Mesothelial cell of epicardium (in vitro differentiated cells): ENCODE measurements around the gene ARMC5. TPM values are rescaled to one million over a fixed set of nuclear protein-coding genes. Genes with fewer than 3 reads are reported as not detected.

Source experiments
- DNase-seq, 2 experiments: peaks; one replicate each; pipeline ENCODE4 v3.0.0; 2021; ENCODE audit warnings: low spot score in 2 of 2; ENCODE audit not compliant: unreplicated experiment in 2 of 2
- H3K27ac Mint-ChIP-seq: 2 replicates; pipeline ENCODE4 v1.8.0; 2021; ENCODE audit warnings: mixed read lengths
- H3K27me3 Mint-ChIP-seq: 2 replicates; pipeline ENCODE4 v1.8.0; 2021; ENCODE audit warnings: low read depth, mixed read lengths
- H3K36me3 Mint-ChIP-seq: 2 replicates; pipeline ENCODE4 v1.8.0; 2021; ENCODE audit warnings: mixed read lengths
- H3K4me1 Mint-ChIP-seq: 2 replicates; pipeline ENCODE4 v1.8.0; 2021; ENCODE audit warnings: mixed read lengths
- H3K4me3 Mint-ChIP-seq: 2 replicates; pipeline ENCODE4 v1.8.0; 2021; ENCODE audit warnings: mild to moderate bottlenecking, moderate library complexity, mixed read lengths
- H3K9me3 Mint-ChIP-seq: 2 replicates; pipeline ENCODE4 v1.8.0; 2021; ENCODE audit warnings: mixed read lengths
- CTCF ChIP-seq: fragments of 200-600 bp; sonication (generic); IDR thresholded peaks from one replicate; pipeline ENCODE4 v1.5.0; 2021; ENCODE audit warnings: antibody characterized with exemption; ENCODE audit not compliant: unreplicated experiment
- total RNA-seq: library from RNA; stranded (reverse); gene quantifications from 3 replicates; pipeline ENCODE4 v1.2.1, GENCODE V29; 2021

ARMC5 gene
- total RNA-seq, 1 donor from 2014 or later: 18.5 TPM

DNA sequence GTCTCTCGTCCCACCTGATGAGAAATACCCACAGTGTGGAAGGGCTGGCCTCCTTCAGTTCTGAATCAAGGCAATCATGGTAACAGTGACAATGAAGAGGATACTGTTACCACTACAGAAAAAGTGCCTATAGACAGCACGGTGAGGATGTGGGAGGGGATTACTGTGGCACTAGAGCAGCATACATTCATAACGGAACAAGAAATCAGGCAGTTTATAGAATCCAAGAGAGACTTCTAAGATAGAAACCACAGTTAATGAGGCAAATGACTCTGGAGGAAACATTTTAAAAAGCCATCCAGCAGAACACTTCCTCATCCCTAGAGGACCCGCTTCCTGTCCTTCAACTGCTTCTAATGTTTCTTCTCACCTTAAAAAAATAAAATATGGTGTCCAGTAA lies 46.2 kb downstream of the ARMC5 start:
- DNase-seq: no peak
- Mint-ChIP-seq H3K9me3 (no peaks in the 10 kb centered on the region), H3K4me3 (no peak overlapping the region), H3K4me1 (peaks cover 23% of the 10 kb centered on the region), H3K36me3 (no peaks in the 10 kb centered on the region), H3K27ac (peak overlapping the region; percentile 28), H3K27me3 (no peaks in the 10 kb centered on the region)
- TF ChIP-seq CTCF: no peak

DNA sequence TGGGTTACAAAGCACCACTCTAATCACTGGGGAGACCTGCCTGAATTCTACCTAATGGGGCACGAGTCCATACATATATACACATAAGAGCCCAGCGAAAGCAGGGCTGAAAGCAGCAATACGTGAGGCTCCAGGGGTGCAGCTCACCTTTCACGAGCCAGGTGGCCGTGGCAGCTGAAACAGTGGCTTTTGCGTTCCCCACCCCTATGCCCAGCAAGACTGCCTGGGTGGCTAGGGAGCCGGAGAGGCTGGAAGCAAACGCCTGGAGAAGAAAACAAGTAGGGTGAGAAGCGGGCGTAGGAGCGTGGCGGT lies 48.3 kb downstream of the ARMC5 start:
- Mint-ChIP-seq H3K27me3 (no peaks in the 10 kb centered on the region), H3K4me1 (peaks cover 23% of the 10 kb centered on the region), H3K4me3 (peak overlapping the region; percentile 79), H3K36me3 (no peaks in the 10 kb centered on the region), H3K27ac (peak overlapping the region; percentile 96), H3K9me3 (peaks cover 3% of the 10 kb centered on the region)
- TF ChIP-seq CTCF: no peak
- DNase-seq: no peak

GRCh38 chr16:31507929-31508705 lies 48.8 kb downstream of the ARMC5 start, which contains the start of gene RUSF1:
Gene RUSF1, minus strand, starts transcription at chr16:31508391. Its CDS starts 18 bp downstream, at chr16:31508373.
- TF ChIP-seq CTCF: no peak
- Mint-ChIP-seq H3K4me1 (peaks cover 23% of the 10 kb centered on the region), H3K27ac (peak within 1 kb of the TSS; percentile 96), H3K9me3 (peaks cover 7% of the 10 kb centered on the region), H3K27me3 (peaks cover 3% of the 10 kb centered on the region), H3K4me3 (peak within 1 kb of the TSS; percentile 79), H3K36me3 (no peaks in the 10 kb centered on the region)
- DNase-seq: peak; percentile 68 to 89

DNA sequence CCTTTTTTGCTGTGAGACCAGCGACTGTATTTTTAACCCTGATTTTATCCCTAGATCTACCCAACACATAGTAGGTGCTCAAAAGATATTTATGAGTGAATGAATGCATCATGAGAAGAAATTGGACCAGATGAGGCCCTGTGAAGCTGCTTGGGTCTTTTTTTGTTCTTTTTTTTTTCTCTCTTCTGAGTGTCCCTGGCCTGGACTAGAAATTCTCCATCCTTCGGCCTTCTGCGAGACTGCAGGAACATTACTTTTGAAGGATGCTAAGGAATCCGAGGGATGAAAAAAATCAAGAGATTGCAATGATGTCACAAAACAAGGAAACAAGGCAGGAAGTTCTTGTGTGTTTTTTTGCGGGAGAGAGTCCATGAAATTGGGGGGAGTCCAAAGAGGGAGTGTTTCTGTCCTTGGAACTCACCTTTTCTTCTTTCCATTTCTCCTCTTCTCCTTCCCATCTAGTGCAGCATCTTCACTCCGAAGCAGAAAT lies 49.5 kb downstream of the ARMC5 start:
- Mint-ChIP-seq H3K4me3 (peak overlapping the region; percentile 79), H3K27ac (peak overlapping the region; percentile 96), H3K36me3 (no peaks in the 10 kb centered on the region), H3K4me1 (peaks cover 23% of the 10 kb centered on the region), H3K9me3 (peaks cover 7% of the 10 kb centered on the region), H3K27me3 (peaks cover 3% of the 10 kb centered on the region)
- no peak for DNase-seq
- no peak for TF ChIP-seq CTCF

- Mint-ChIP-seq H3K9me3 (peaks cover 24% of the 10 kb centered on the region), H3K4me1 (peaks cover 15% of the 10 kb centered on the region), H3K4me3 (no peak overlapping the region), H3K27me3 (peaks cover 6% of the 10 kb centered on the region), H3K27ac (no peak overlapping the region), H3K36me3 (no peaks in the 10 kb centered on the region)
- no peak for DNase-seq
- no peak for TF ChIP-seq CTCF
Observed at GRCh38 chr16:31513126-31513525, 53.8 kb downstream of the ARMC5 start.
